Measurements from ENCODE around the gene PGLYRP1.

GRCh38 chr19:45998834-45999233, 24.0 kb downstream of the PGLYRP1 start:
- no peak for TF ChIP-seq CTCF (IDR thresholded peaks at IDR 0.05)
- TF ChIP-seq POLR2A (IDR thresholded peaks at IDR 0.05; ENCODE audit: low read depth) = no peak
- no peak for TF ChIP-seq EP300 (IDR thresholded peaks at IDR 0.05)
- no peak for TF ChIP-seq POLR2AphosphoS5 (IDR thresholded peaks at IDR 0.05)

All from esophagus muscularis mucosa (tissue), 4 donors.